GM23338 (cell line): ENCODE measurements around the gene ABHD5. TPM values are rescaled to one million over a fixed set of nuclear protein-coding genes. Genes with fewer than 3 reads are reported as not detected.

Source experiments
- ATAC-seq: fragments of 200-7000 bp; cut with Tn5 transposase; 3 replicates; pipeline ENCODE4 v1.9.1; 2020
- DNase-seq: peaks from one replicate; pipeline ENCODE4 v3.0.0-alpha.2; 2015; ENCODE audit warnings: low spot score
- H2AFZ ChIP-seq: fragments of 200-600 bp; sonication (generic); 2 replicates; pipeline ENCODE4 v1.8.0; 2016; ENCODE audit warnings: antibody characterized with exemption, mild to moderate bottlenecking, moderate library complexity
- H3F3A ChIP-seq: fragments of 200-600 bp; sonication (generic); replicated peaks from 2 replicates; pipeline ENCODE4 v1.8.0; 2017; ENCODE audit warnings: antibody characterized with exemption, mixed run types, low read depth
- H3K27ac ChIP-seq: fragments of 200-600 bp; sonication (generic); 2 replicates; pipeline ENCODE4 v1.6.1; 2016; ENCODE audit warnings: low read depth
- H3K27me3 ChIP-seq: fragments of 200-600 bp; sonication (generic); 2 replicates; pipeline ENCODE4 v1.8.0; 2016; ENCODE audit warnings: mild to moderate bottlenecking, mixed run types, moderate library complexity; ENCODE audit not compliant: insufficient read depth
- H3K36me3 ChIP-seq: fragments of 200-600 bp; sonication (generic); 2 replicates; pipeline ENCODE4 v1.8.0; 2016; ENCODE audit warnings: mild to moderate bottlenecking; ENCODE audit not compliant: insufficient read depth
- H3K4me1 ChIP-seq: fragments of 200-600 bp; sonication (generic); 2 replicates; pipeline ENCODE4 v1.8.0; 2016; ENCODE audit warnings: mild to moderate bottlenecking, moderate library complexity; ENCODE audit not compliant: insufficient read depth
- H3K4me2 ChIP-seq: fragments of 200-600 bp; sonication (generic); 2 replicates; pipeline ENCODE4 v1.7.1; 2017; ENCODE audit warnings: mixed run types
- H3K4me3 ChIP-seq: fragments of 200-600 bp; sonication (generic); 2 replicates; pipeline ENCODE4 v1.6.1; 2016; ENCODE audit warnings: mixed run types
- H3K79me2 ChIP-seq: fragments of 200-600 bp; sonication (generic); replicated peaks from 2 replicates; pipeline ENCODE4 v1.8.0; 2017; ENCODE audit warnings: mild to moderate bottlenecking; ENCODE audit not compliant: insufficient read depth
- H3K9me2 ChIP-seq: fragments of 200-600 bp; sonication (generic); 2 replicates; pipeline ENCODE4 v1.8.0; 2017; ENCODE audit not compliant: insufficient read depth
- H4K20me1 ChIP-seq: fragments of 200-600 bp; sonication (generic); replicated peaks from 2 replicates; pipeline ENCODE4 v1.8.0; 2017; ENCODE audit warnings: mild to moderate bottlenecking; ENCODE audit not compliant: insufficient read depth
- H3K27ac Mint-ChIP-seq: 2 replicates; pipeline ENCODE4 v1.8.0; 2020; ENCODE audit warnings: inconsistent platforms, mild to moderate bottlenecking, moderate library complexity, mixed read lengths
- H3K27me3 Mint-ChIP-seq: 3 replicates; pipeline ENCODE4 v1.8.0; 2022; ENCODE audit warnings: low read depth, mild to moderate bottlenecking, moderate library complexity, mixed read lengths, inconsistent platforms; ENCODE audit not compliant: insufficient read depth, poor library complexity
- H3K36me3 Mint-ChIP-seq: 3 replicates; pipeline ENCODE4 v1.8.0; 2021; ENCODE audit warnings: low read depth, mild to moderate bottlenecking, inconsistent platforms, moderate library complexity, mixed read lengths
- H3K4me1 Mint-ChIP-seq: 3 replicates; pipeline ENCODE4 v1.8.0; 2020; ENCODE audit warnings: mild to moderate bottlenecking, inconsistent platforms, mixed read lengths
- H3K4me3 Mint-ChIP-seq: 3 replicates; pipeline ENCODE4 v1.8.0; 2021; ENCODE audit warnings: moderate library complexity, mild to moderate bottlenecking, inconsistent platforms, mixed read lengths
- H3K9me3 Mint-ChIP-seq: 3 replicates; pipeline ENCODE4 v1.8.0; 2020; ENCODE audit warnings: moderate library complexity, mild to moderate bottlenecking, inconsistent platforms, mixed read lengths
- CREB1 ChIP-seq: fragments of 250-450 bp; sonication (Bioruptor Pico); IDR thresholded peaks from 2 replicates; pipeline ENCODE4 v1.5.0; 2020; ENCODE audit warnings: low read depth, mild to moderate bottlenecking, moderate library complexity
- EZH2 ChIP-seq: fragments of 200-600 bp; sonication (generic); IDR thresholded peaks from one replicate; pipeline ENCODE4 v1.8.0; 2017; ENCODE audit warnings: antibody characterized with exemption, mild to moderate bottlenecking, low read depth; ENCODE audit not compliant: unreplicated experiment
- EZH2phosphoT487 ChIP-seq: fragments of 200-600 bp; sonication (generic); IDR thresholded peaks from one replicate; pipeline ENCODE4 v1.8.1; 2018; ENCODE audit warnings: antibody characterized with exemption; ENCODE audit not compliant: unreplicated experiment
- JUNB ChIP-seq: IDR thresholded peaks from one replicate; pipeline ENCODE4 v1.6.1; 2016; ENCODE audit warnings: antibody characterized with exemption; ENCODE audit not compliant: unreplicated experiment
- NANOG ChIP-seq: IDR thresholded peaks from 2 replicates; pipeline ENCODE4 v1.6.1; 2016; ENCODE audit warnings: antibody characterized with exemption, borderline replicate concordance
- POLR2AphosphoS5 ChIP-seq: IDR thresholded peaks from 2 replicates; pipeline ENCODE4 v1.6.1; 2016; ENCODE audit warnings: antibody characterized with exemption, low read depth
- STAT1 ChIP-seq: IDR thresholded peaks from one replicate; pipeline ENCODE4 v1.6.1; 2016; ENCODE audit warnings: antibody characterized with exemption; ENCODE audit not compliant: unreplicated experiment
- ZNF331 ChIP-seq: fragments of 250-450 bp; sonication (Bioruptor Pico); IDR thresholded peaks from 2 replicates; pipeline ENCODE4 v1.5.0; 2020; ENCODE audit warnings: low read depth, mild to moderate bottlenecking, moderate library complexity
- polyA plus RNA-seq: library from polyadenylated mRNA; unstranded; fragments of >200 nt; fragmentation: Nextera tagmentation; extraction: Ambion mirVana; gene quantifications from 2 replicates; pipeline ENCODE4 v1.2.1, GENCODE V29; 2016
- total RNA-seq: library from RNA; depleted of rRNA; stranded (reverse); fragments of >200 nt; shearing (Covaris generic); gene quantifications from 2 replicates; pipeline ENCODE4 v1.2.3, GENCODE V29; 2014
- TF ChIP-seq, protein P1 (sequence below): IDR thresholded peaks from 2 replicates; pipeline ENCODE4 v1.6.1; 2016; ENCODE audit warnings: antibody characterized with exemption
- TF ChIP-seq, protein P2 (sequence below): fragments of 250-450 bp; sonication (Bioruptor Pico); IDR thresholded peaks from 2 replicates; pipeline ENCODE4 v1.5.0; 2020; ENCODE audit warnings: mild to moderate bottlenecking, moderate library complexity

ABHD5 gene
- total and polyA plus RNA-seq, 2 experiments from 2014 or later, result 12.1 to 12.3 TPM

DNA sequence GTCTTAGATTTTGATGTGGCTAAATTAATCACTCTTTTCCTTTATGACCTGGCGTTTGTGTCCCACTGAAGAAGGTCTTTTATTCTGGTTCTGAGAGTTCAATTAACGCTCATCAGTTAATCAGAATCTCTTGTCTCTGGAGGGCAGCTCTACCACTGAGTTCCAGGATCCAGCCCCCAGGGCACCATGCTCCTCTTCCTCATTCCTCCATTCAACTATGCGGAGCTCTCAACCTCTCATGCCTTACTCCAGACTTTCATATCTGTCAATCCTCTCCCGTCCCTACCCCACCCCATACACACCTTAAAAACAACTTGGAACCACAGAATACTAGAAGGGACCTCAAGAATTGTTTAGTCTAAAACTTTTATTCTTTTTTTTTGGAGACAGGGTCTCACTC, 4.8 kb upstream of the ABHD5 start:
- peaks cover 14% of the 10 kb centered on the region; the same call in 2 of the 3 replicates for H3K9me3 Mint-ChIP-seq
- DNase-seq (no peak), ATAC-seq (no peak)
- H3K36me3 ChIP-seq, result no peaks in the 10 kb centered on the region
- no peaks in the 10 kb centered on the region for H3K79me2 ChIP-seq
- H3K4me1 Mint-ChIP-seq, result peaks cover 9% of the 10 kb centered on the region; the same call in 2 of the 3 replicates
- H3K4me2 ChIP-seq, result no peak overlapping the region
- H3K9me2 ChIP-seq, result 0 out of 2 replicates have a peak, but pooled peaks cover 5% of the 10 kb centered on the region
- H3F3A ChIP-seq, result no peaks in the 10 kb centered on the region
- no peaks in the 10 kb centered on the region for H3K27me3 ChIP-seq
- H3K27ac Mint-ChIP-seq, result no peak overlapping the region
- H3K27me3 Mint-ChIP-seq, result peaks cover 4% of the 10 kb centered on the region
- H2AFZ ChIP-seq, result no peak overlapping the region
- H3K36me3 Mint-ChIP-seq, result peaks cover 16% of the 10 kb centered on the region; the same call in 2 of the 3 replicates
- H3K4me3 Mint-ChIP-seq, result no peak overlapping the region
- H3K4me1 ChIP-seq, result peaks cover 9% of the 10 kb centered on the region
- TF ChIP-seq EZH2, result no peak
- no peak for TF ChIP-seq NANOG
- TF ChIP-seq ZNF331 (CRISPR knock-in tag), result no peak
- TF ChIP-seq STAT1, result no peak
- no peak for TF ChIP-seq POLR2AphosphoS5
- TF ChIP-seq CREB1 (CRISPR knock-in tag), result no peak
- TF ChIP-seq, protein P1, sequence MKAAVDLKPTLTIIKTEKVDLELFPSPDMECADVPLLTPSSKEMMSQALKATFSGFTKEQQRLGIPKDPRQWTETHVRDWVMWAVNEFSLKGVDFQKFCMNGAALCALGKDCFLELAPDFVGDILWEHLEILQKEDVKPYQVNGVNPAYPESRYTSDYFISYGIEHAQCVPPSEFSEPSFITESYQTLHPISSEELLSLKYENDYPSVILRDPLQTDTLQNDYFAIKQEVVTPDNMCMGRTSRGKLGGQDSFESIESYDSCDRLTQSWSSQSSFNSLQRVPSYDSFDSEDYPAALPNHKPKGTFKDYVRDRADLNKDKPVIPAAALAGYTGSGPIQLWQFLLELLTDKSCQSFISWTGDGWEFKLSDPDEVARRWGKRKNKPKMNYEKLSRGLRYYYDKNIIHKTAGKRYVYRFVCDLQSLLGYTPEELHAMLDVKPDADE, result no peak
- no peak for TF ChIP-seq JUNB
- no peak for TF ChIP-seq EZH2phosphoT487
- TF ChIP-seq, protein P2, sequence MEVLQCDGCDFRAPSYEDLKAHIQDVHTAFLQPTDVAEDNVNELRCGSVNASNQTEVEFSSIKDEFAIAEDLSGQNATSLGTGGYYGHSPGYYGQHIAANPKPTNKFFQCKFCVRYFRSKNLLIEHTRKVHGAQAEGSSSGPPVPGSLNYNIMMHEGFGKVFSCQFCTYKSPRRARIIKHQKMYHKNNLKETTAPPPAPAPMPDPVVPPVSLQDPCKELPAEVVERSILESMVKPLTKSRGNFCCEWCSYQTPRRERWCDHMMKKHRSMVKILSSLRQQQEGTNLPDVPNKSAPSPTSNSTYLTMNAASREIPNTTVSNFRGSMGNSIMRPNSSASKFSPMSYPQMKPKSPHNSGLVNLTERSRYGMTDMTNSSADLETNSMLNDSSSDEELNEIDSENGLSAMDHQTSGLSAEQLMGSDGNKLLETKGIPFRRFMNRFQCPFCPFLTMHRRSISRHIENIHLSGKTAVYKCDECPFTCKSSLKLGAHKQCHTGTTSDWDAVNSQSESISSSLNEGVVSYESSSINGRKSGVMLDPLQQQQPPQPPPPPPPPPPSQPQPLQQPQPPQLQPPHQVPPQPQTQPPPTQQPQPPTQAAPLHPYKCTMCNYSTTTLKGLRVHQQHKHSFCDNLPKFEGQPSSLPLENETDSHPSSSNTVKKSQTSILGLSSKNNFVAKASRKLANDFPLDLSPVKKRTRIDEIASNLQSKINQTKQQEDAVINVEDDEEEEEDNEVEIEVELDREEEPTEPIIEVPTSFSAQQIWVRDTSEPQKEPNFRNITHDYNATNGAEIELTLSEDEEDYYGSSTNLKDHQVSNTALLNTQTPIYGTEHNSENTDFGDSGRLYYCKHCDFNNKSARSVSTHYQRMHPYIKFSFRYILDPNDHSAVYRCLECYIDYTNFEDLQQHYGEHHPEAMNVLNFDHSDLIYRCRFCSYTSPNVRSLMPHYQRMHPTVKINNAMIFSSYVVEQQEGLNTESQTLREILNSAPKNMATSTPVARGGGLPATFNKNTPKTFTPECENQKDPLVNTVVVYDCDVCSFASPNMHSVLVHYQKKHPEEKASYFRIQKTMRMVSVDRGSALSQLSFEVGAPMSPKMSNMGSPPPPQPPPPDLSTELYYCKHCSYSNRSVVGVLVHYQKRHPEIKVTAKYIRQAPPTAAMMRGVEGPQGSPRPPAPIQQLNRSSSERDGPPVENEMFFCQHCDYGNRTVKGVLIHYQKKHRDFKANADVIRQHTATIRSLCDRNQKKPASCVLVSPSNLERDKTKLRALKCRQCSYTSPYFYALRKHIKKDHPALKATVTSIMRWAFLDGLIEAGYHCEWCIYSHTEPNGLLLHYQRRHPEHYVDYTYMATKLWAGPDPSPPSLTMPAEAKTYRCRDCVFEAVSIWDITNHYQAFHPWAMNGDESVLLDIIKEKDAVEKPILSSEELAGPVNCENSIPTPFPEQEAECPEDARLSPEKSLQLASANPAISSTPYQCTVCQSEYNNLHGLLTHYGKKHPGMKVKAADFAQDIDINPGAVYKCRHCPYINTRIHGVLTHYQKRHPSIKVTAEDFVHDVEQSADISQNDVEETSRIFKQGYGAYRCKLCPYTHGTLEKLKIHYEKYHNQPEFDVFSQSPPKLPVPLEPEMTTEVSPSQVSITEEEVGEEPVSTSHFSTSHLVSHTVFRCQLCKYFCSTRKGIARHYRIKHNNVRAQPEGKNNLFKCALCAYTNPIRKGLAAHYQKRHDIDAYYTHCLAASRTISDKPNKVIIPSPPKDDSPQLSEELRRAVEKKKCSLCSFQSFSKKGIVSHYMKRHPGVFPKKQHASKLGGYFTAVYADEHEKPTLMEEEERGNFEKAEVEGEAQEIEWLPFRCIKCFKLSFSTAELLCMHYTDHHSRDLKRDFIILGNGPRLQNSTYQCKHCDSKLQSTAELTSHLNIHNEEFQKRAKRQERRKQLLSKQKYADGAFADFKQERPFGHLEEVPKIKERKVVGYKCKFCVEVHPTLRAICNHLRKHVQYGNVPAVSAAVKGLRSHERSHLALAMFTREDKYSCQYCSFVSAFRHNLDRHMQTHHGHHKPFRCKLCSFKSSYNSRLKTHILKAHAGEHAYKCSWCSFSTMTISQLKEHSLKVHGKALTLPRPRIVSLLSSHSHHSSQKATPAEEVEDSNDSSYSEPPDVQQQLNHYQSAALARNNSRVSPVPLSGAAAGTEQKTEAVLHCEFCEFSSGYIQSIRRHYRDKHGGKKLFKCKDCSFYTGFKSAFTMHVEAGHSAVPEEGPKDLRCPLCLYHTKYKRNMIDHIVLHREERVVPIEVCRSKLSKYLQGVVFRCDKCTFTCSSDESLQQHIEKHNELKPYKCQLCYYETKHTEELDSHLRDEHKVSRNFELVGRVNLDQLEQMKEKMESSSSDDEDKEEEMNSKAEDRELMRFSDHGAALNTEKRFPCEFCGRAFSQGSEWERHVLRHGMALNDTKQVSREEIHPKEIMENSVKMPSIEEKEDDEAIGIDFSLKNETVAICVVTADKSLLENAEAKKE, result no peak
- no peak overlapping the region for H3K4me3 ChIP-seq
- H3K27ac ChIP-seq, result no peak overlapping the region
- H4K20me1 ChIP-seq, result no peaks in the 10 kb centered on the region
